Subcutaneous adipose tissue (tissue), 4 donors: ENCODE results near the gene NXNL1. TPM values are rescaled to one million over a fixed set of nuclear protein-coding genes. Genes with fewer than 3 reads are reported as not detected.

Experiments used
- CTCF ChIP-seq: fragments of 450-650 bp; IDR thresholded peaks from one replicate; pipeline ENCODE4 v1.5.1; 2016; ENCODE audit warnings: low read depth, mild to moderate bottlenecking, control low read depth, antibody characterized with exemption, moderate library complexity
- total RNA-seq, 4 donors: library from RNA; depleted of rRNA; stranded (reverse); fragments of >200 nt; gene quantifications; one replicate each; pipeline ENCODE4 v1.1.0, GENCODE V29; 2016

The NXNL1 gene
- total RNA-seq, 4 donors from 2014 or later, result 1.3 to 2.1 TPM; not detected in 2

GRCh38 chr19:17435218-17435617 is 25.5 kb downstream of the NXNL1 start:
- no peak for TF ChIP-seq CTCF

GRCh38 chr19:17431417-17431816 is 29.3 kb downstream of the NXNL1 start:
- TF ChIP-seq CTCF, result no peak

- TF ChIP-seq CTCF, result no peak
Measured at GRCh38 chr19:17429641-17430113, 31.0 kb downstream of the NXNL1 start.

- TF ChIP-seq CTCF, result no peak
Measured at GRCh38 chr19:17424743-17425365, 35.9 kb downstream of the NXNL1 start.

GRCh38 chr19:17423429-17424208 is 37.1 kb downstream of the NXNL1 start:
- no peak for TF ChIP-seq CTCF

GRCh38 chr19:17421942-17422341 is 38.8 kb downstream of the NXNL1 start:
- no peak for TF ChIP-seq CTCF

- no peak for TF ChIP-seq CTCF
Measured at GRCh38 chr19:17420475-17420924, 40.2 kb downstream of the NXNL1 start.
